ENCODE data around the gene LDLR. TPM values are rescaled to one million over a fixed set of nuclear protein-coding genes. Genes with fewer than 3 reads are reported as not detected.

LDLR gene
- total and polyA plus RNA-seq, 2 donors (not counting 3 experiments of a cell fraction or from before 2014, with no cell fraction given), result 142 to 174 TPM

DNA sequence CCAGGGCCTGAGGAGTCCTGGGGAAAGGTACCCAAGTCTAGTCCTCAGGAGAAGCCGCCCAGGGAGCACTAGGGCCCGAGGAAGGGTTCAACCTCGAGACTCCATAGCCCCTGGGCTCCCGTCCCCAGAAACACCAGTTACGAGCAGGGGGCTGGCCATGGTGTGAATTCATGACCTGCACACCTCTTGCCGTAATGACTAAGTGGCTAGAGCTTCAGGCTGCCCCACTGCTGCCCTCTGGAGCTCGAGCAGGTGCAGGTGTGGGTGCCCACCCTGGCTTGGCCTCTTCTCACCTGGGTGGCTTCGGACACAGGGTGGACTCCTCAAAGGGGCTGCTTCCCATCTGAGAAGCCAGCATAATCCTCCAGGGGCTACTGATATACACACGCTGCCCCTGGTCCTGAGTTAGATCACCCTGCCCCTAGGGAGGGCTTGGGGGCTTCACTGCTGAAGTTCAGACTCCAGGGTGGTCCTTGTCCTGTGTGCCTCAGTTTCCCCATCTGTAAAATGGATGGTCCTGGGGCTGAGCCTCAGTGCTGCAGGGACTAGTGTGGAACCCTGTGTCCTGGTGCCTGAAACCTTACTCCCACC, 52.8 kb downstream of the LDLR start:
- Histone ChIP-seq H3K79me2 (ENCODE audit: control insufficient read depth, insufficient read depth, low read length) (no peaks in the 10 kb centered on the region), H3K36me3 (ENCODE audit: control insufficient read depth in 2 of 2, extremely low read depth in 1 of 2, insufficient read depth in 2 of 2, low read length in 2 of 2) (no peaks in the 10 kb centered on the region), H3K9ac (replicated peaks; ENCODE audit: extremely low read depth, insufficient read depth, low read length) (peak overlapping the region; percentile 5), H3K27me3 (ENCODE audit: control insufficient read depth in 2 of 2, insufficient read depth in 2 of 2, low read length in 2 of 2) (no peaks in the 10 kb centered on the region), H4K20me1 (replicated peaks; ENCODE audit: control insufficient read depth, extremely low read depth, insufficient read depth, low read length) (no peaks in the 10 kb centered on the region), H2AFZ (ENCODE audit: low read depth, low read length) (no peak overlapping the region), H3K9me1 (replicated peaks; ENCODE audit: control insufficient read depth, extremely low read depth, insufficient read depth, low read length) (no peaks in the 10 kb centered on the region), H3K27ac (ENCODE audit: insufficient read depth, low read depth, low read length) (peak overlapping the region; percentile 58), H3K4me1 (ENCODE audit: control insufficient read depth, extremely low read depth, insufficient read depth, low read length) (peaks cover 47% of the 10 kb centered on the region), H3K4me3 (replicated peaks in 1 of 3; ENCODE audit: insufficient read depth in 1 of 3, low read depth in 1 of 3, low read length in 3 of 3) (no peak overlapping the region), H3K9me3 (replicated peaks; ENCODE audit: control insufficient read depth, insufficient read depth, low read length) (no peaks in the 10 kb centered on the region), H3K4me2 (ENCODE audit: insufficient read depth, low read length) (peak overlapping the region; percentile 44)
- intact Hi-C loops (cut with micrococcal nuclease) (loop anchor here (1.0 to 2.0 kb wide), 3 partner anchors 26 to 127 kb away; partner anchors contain the start of gene KANK2), dilution Hi-C loops (cut with MboI; ENCODE audit: extremely low pct_ligation_motif_present, low sequenced_read_pairs) (no loop called here)
- FAIRE-seq (no peak), DNase-seq (ENCODE audit: low read depth, low spot score) (no peak)
- no peak for TF ChIP-seq POLR2AphosphoS5 (IDR thresholded peaks at IDR 0.05; ENCODE audit: insufficient read depth, low read depth, low read length)
- no peak for TF ChIP-seq JUN (IDR thresholded peaks at IDR 0.05; ENCODE audit: borderline replicate concordance, insufficient read depth, insufficient read length, low read depth)
- TF ChIP-seq GATA2 (IDR thresholded peaks at IDR 0.05; ENCODE audit: insufficient read depth, insufficient read length, low read depth, low read length), result no peak
- TF ChIP-seq, protein P1, sequence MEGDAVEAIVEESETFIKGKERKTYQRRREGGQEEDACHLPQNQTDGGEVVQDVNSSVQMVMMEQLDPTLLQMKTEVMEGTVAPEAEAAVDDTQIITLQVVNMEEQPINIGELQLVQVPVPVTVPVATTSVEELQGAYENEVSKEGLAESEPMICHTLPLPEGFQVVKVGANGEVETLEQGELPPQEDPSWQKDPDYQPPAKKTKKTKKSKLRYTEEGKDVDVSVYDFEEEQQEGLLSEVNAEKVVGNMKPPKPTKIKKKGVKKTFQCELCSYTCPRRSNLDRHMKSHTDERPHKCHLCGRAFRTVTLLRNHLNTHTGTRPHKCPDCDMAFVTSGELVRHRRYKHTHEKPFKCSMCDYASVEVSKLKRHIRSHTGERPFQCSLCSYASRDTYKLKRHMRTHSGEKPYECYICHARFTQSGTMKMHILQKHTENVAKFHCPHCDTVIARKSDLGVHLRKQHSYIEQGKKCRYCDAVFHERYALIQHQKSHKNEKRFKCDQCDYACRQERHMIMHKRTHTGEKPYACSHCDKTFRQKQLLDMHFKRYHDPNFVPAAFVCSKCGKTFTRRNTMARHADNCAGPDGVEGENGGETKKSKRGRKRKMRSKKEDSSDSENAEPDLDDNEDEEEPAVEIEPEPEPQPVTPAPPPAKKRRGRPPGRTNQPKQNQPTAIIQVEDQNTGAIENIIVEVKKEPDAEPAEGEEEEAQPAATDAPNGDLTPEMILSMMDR (IDR thresholded peaks at IDR 0.05; ENCODE audit: extremely low read depth in 1 of 2, insufficient read depth in 1 of 2, low read depth in 1 of 2, low read length in 2 of 2), result no peak
- TF ChIP-seq EZH2 (IDR thresholded peaks at IDR 0.05; ENCODE audit: borderline replicate concordance, low read depth, low read length, severe bottlenecking), result no peak
- TF ChIP-seq MYC (IDR thresholded peaks at IDR 0.05; ENCODE audit: low read depth, low read length), result no peak
- no peak for TF ChIP-seq POLR2A (IDR thresholded peaks at IDR 0.05; ENCODE audit: low read depth, low read length)
- no peak for TF ChIP-seq FOS (IDR thresholded peaks at IDR 0.05; ENCODE audit: borderline replicate concordance, insufficient read depth, low read length)
- TF ChIP-seq, protein P2, sequence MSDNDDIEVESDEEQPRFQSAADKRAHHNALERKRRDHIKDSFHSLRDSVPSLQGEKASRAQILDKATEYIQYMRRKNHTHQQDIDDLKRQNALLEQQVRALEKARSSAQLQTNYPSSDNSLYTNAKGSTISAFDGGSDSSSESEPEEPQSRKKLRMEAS (IDR thresholded peaks at IDR 0.05; ENCODE audit: insufficient read depth, insufficient read length), result no peak
- BruUV-seq (replicated peaks), result no TSS peak
- POLR2A ChIA-PET, result interaction anchor here (0.6 to 2.0 kb wide), 3 partner anchors 12 to 27 kb away, joined by 4 to 5 read pairs (median 4); partner anchors contain the start of gene SPC24
- CTCF ChIA-PET, result interaction anchor here (0.6 to 3.0 kb wide), 9 partner anchors 11 to 1880 kb away, joined by 3 to 14 read pairs (median 5); no protein-coding TSS in a partner anchor

All from endothelial cell of umbilical vein (primary cell).